DOHH2 (cell line): ENCODE results near the gene SPOUT1.

ENCODE experiments used
- CTCF ChIP-seq: fragments of 200-600 bp; sonication (generic); IDR thresholded peaks from one replicate; pipeline ENCODE4 v1.5.1; 2014; ENCODE audit warnings: antibody characterized with exemption, mild to moderate bottlenecking, low read depth, low read length; ENCODE audit not compliant: poor library complexity, severe bottlenecking
- EZH2phosphoT487 ChIP-seq: fragments of 200-600 bp; sonication (generic); IDR thresholded peaks from 2 replicates; pipeline ENCODE4 v1.6.1; 2017; ENCODE audit warnings: borderline replicate concordance, mild to moderate bottlenecking, antibody characterized with exemption, low read length, moderate library complexity, mixed read lengths

- no peak for TF ChIP-seq CTCF
- TF ChIP-seq EZH2phosphoT487, result no peak
Observed at GRCh38 chr9:128798896-128799295, 30.7 kb downstream of the SPOUT1 start.
